ENCODE results near the gene AGR2. TPM values are rescaled to one million over a fixed set of nuclear protein-coding genes. Genes with fewer than 3 reads are reported as not detected.
"Not testable (repeated sequence)": the region's sequence is repeated elsewhere in the genome, so short reads cannot be mapped to it uniquely, and the experiment has no call there.

The AGR2 gene
- under 1 TPM in 1 of 4 donors, not detected in 3; 0.46 TPM for total RNA-seq

DNA sequence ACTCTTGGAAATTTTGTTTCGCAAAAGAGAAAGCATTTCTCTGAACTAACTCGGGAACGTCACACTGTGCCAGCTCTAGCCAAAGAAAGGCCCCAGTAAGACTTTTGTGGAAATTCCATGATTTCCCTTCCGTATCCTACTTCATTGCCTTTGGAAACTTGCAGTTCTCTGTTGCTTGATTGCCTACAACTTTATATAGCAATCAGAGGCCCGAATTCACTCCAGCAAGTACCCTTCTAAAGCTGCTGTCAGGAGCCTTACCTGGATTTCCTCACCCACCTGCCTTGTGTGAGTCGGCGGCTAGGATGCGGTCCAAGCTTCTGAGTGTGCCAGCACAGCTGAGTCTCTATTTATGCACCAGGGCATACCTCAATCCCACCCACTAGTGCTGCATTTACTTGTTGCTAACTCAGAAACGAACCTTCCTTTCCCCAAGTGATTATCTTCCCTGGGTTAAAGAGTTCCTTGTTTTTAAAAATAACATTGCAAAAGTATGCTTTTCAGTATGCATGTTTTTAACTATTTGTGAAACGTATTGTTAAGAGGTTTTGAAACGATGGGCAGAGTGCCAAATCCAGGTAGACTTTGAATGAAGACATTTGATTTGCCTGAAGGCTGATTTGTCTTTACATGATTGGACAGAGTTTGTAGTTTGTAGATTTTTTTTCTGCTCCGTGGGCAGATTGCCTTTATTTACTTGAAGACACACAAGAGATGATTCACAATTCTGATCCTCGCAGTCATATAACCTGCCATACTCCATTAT lies at the start of gene AGR2:
TSS of gene AGR2 (minus strand) at position 326 of the 766 bp plus-strand sequence. CDS start 3,203 bp downstream, outside the sequence.
- TF ChIP-seq, protein P1, sequence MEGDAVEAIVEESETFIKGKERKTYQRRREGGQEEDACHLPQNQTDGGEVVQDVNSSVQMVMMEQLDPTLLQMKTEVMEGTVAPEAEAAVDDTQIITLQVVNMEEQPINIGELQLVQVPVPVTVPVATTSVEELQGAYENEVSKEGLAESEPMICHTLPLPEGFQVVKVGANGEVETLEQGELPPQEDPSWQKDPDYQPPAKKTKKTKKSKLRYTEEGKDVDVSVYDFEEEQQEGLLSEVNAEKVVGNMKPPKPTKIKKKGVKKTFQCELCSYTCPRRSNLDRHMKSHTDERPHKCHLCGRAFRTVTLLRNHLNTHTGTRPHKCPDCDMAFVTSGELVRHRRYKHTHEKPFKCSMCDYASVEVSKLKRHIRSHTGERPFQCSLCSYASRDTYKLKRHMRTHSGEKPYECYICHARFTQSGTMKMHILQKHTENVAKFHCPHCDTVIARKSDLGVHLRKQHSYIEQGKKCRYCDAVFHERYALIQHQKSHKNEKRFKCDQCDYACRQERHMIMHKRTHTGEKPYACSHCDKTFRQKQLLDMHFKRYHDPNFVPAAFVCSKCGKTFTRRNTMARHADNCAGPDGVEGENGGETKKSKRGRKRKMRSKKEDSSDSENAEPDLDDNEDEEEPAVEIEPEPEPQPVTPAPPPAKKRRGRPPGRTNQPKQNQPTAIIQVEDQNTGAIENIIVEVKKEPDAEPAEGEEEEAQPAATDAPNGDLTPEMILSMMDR (IDR thresholded peaks at IDR 0.05) = no peak
- no peak for ATAC-seq (ENCODE audit: low FRiP score)
- no peak for DNase-seq (ENCODE audit: low spot score)

DNA sequence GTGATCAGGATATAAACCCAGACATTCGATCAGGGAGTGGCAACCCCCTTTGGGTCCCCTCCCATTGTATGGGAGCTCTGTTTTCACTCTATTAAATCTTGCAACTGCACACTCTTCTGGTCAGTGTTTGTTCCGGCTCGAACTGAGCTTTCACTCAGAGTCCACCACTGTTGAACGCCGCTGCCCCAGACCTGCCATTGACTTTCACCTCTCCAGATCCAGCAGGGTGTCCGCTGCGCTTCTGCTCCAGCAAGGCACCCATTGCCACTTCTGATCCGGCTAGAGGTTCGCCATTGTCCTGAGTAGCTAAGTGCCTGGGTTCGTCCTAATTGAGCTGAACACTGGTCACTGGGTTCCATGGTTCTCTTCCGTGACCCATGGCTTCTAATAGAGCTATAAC lies 48.4 kb upstream of the AGR2 start:
- ATAC-seq (ENCODE audit: low FRiP score); DNase-seq (ENCODE audit: low spot score): not testable (repeated sequence)

DNA sequence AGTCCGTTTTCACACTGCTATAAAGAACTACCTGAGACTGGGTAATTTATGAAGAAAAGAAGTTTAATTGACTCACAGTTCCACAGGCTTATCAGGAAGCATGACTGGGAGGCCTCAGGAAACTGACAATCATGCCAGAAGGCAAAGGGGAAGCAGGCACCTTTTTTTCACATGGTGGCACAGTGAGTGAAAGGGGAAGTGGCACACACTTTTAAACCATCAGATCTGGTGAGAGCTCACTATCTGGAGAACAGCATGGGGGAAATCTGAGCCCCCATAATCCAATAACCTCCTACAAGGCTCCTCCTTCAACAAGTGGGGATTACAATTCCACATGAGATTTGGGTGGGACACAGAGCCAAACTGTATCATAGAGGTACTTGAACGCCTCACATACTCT lies 47.0 kb upstream of the AGR2 start:
- no peak for ATAC-seq (ENCODE audit: low FRiP score)
- TF ChIP-seq, protein P1 (IDR thresholded peaks at IDR 0.05) = no peak
- no peak for DNase-seq (ENCODE audit: low spot score)

DNA sequence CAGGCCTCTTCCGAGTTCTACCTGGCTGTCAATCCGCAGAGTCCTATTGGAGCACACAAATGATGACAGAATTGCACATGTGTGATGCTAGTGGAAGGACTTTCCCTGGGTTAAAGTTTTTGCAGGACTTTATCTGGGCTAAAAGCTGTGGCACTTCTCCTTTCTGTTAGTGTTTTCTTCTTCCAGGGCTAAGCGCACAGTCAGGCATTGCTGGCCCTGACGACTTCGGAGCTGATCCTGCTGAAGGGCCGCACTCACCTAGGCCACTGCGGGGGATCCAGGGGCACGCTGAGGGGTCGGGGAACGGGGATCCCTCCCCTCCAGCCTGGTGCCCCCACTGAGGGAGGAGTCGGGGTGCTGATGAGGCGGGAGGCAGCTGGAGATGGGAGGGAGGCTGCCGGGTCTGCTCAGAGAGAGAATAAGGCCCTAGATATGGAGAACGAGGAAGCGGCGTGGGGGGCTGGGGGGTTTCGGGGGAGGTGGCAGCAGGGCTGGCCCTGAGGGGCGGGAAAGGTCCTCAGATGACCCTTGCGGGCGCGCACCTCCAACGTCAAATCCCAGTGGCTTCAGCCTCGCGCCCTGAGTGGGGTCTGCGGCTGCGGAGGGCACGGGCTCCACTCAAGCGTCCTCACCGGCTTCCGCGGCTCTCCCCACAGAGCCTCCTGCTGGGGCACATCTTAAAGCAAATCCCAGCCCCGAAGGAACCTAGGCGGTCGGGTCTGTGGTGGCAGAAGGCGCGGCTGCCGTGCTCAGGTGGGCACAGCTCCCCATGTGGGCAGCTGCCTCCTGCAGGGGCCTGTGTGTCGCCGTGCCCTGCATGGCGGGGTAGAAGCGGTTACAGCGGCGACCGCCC lies 46.0 kb upstream of the AGR2 start:
- ATAC-seq (ENCODE audit: low FRiP score) (no peak), DNase-seq (ENCODE audit: low spot score) (no peak)
- TF ChIP-seq, protein P1 (IDR thresholded peaks at IDR 0.05) = no peak

DNA sequence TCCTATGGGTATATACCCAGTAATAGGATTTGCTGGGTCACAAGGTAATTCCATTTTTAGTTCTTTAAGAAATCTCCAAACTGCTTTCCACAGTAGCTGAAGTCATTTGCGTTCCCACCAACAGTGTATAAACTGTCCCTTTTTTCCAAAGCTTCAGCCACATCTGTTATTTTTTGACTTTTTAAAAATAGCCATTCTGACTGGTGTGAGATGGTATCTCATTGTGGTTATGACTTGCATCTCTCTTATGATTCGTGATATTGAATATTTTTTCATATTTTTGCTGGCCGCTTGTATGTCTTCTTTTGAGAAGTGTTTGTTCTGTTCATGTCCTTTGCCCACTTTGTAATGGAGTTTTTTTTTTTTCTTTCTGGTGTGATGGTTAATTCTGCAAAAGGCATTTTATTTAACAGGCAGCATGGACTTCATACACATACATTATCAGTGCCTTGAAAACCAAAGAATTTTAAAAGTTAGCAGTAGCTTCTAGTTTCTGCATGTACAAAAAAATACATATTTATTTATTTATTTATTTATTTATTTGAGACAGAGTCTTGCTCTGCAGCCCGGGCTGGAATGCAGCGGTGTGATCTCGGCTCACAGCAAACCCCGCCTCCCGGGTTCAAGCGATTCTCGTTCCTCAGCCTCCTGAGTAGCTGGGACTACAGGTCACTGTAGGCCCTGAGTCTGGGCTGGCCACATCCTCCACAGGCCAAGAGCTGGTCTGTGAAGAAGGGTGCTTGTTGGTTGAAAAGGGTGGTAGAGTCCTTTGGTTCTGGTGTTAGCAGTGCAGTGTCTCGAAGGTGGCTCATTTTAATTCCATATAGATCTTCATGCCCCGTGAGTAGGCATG lies 44.7 kb upstream of the AGR2 start:
- TF ChIP-seq, protein P1 (IDR thresholded peaks at IDR 0.05) = no peak
- ATAC-seq (ENCODE audit: low FRiP score) (no peak), DNase-seq (ENCODE audit: low spot score) (no peak)

DNA sequence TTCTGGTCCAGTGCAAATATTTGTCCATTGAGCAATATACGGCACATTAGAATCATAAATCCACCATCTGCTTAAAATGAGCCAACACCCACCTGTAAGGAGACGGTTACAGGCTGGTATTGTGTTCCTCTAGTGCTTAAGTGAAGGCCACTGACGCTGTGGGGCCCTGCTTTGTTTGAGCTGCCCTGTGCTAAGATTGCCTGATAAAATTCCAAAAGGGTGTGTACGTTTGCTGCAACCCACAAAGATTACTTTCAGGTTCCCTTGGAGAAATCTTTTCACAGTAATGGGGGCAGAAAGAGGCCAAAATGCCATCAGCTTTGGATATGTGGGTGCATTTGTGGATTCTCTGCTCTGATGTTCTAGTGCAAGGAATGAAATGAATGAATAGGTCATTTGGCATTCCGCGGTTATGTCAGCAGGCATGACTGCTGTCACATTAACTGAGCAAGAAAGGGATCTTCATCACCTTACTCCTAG lies 42.6 kb upstream of the AGR2 start:
- DNase-seq (ENCODE audit: low spot score) = no peak
- TF ChIP-seq, protein P1 (IDR thresholded peaks at IDR 0.05) = no peak
- ATAC-seq (ENCODE audit: low FRiP score) = peak; percentile 60

All from omental fat pad (tissue), 4 donors.